H1 (cell line): ENCODE data around the gene LIPG. TPM values are rescaled to one million over a fixed set of nuclear protein-coding genes. Genes with fewer than 3 reads are reported as not detected.

Experiments used
- CHD1 ChIP-seq: IDR thresholded peaks from 2 replicates; pipeline ENCODE4 v1.6.1; 2012; ENCODE audit warnings: low read depth, low read length, improper control_type of control experiment
- GABPA ChIP-seq: IDR thresholded peaks from 2 replicates; pipeline ENCODE4 v1.6.1; 2011; ENCODE audit warnings: mild to moderate bottlenecking, low read length, moderate library complexity, borderline replicate concordance; ENCODE audit not compliant: insufficient read depth
- JUN ChIP-seq: IDR thresholded peaks from 2 replicates; pipeline ENCODE4 v1.6.1; 2011; ENCODE audit warnings: low read depth, mild to moderate bottlenecking, improper control_type of control experiment, low read length
- polyA plus RNA-seq, 7 experiments: library from polyadenylated mRNA; depleted of rRNA in 3 of 7; stranded (reverse) in 5 of 7; unstranded in 2 of 7; fragments of >200 nt in 5 of 7; fragments of 200-250 nt in 2 of 7; gene quantifications; 1 replicate in 5 of 7; 2 replicates in 1 of 7; 4 replicates in 1 of 7; pipeline versions ENCODE4 v1.2.1 to v1.2.3, GENCODE V29; 2011 to 2013; ENCODE audit warnings: missing spikeins in 2 of 7, mixed read lengths in 2 of 7
- total RNA-seq: library from RNA; stranded (reverse); fragmentation: NEBNext Ultra II Directional; extraction: Animal tissue kit (Norgen Biotek cat#: 25700); gene quantifications from 2 replicates; pipeline ENCODE4 v1.2.1, GENCODE V29; 2021

The LIPG gene
- total and polyA plus RNA-seq, 2 of the 8 experiments (the other 6 are each of a cell fraction or from before 2014, with no cell fraction given): 9.2 to 9.8 TPM

DNA sequence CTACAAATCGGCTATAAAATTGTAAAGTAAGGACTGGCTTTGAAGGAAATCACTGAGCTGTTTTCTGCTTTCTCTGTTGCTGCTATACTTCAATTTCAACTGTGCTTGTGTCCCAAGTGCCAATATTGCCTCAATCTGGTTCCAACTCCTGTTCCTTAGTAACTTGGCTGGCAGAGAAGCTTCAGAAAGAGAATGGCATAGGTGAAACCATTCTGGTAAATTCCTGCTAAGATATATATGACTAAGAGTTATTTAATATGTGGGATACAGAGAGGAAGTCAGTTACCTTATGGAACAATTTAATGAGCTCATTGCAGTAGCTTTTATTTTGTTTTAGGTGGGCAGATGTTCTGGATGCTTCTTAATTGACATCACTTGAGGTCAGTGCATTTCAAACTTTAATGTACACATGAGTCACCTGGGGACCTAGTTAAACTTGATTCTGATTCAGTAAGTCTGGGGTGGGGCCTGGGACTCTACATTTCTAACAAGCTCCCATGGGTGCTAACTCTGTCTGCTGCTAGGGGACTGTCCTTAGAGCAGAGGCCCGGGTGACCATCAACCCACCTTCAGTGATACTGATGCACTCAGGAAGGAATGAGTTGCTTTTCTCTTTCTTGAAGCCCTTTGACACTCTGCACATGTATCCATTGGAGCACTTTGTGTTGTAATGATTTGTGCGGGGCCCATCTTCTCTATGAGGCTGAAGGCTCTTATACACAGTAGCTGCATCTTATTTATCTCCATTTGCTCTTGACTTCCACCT lies 47.6 kb downstream of the LIPG start (continued):
- TF ChIP-seq CHD1 (no peak), GABPA (no peak), JUN (no peak)
